H9 (cell line): ENCODE results near the gene MPZL1. TPM values are rescaled to one million over a fixed set of nuclear protein-coding genes. Genes with fewer than 3 reads are reported as not detected.

Source experiments
- DNase-seq: peaks from one replicate; pipeline ENCODE4 v3.0.0-alpha.2; 2017
- H2AFZ ChIP-seq: one replicate; pipeline ENCODE4 v1.6.1; 2013; ENCODE audit warnings: mild to moderate bottlenecking, low read length, control low read depth, moderate library complexity
- H2AK5ac ChIP-seq: 2 replicates; pipeline ENCODE4 v1.6.1; 2013; ENCODE audit warnings: low read length, control low read depth, mixed read lengths; ENCODE audit not compliant: insufficient read length
- H2BK120ac ChIP-seq: one replicate; pipeline ENCODE4 v1.6.1; 2013; ENCODE audit warnings: low read depth, mild to moderate bottlenecking, low read length, control low read depth, inconsistent platforms; ENCODE audit not compliant: poor library complexity, severe bottlenecking
- H2BK12ac ChIP-seq: 2 replicates; pipeline ENCODE4 v1.6.1; 2013; ENCODE audit warnings: low read length, control low read depth, mixed read lengths, low read depth; ENCODE audit not compliant: insufficient read length
- H2BK15ac ChIP-seq: 2 replicates; pipeline ENCODE4 v1.6.1; 2013; ENCODE audit warnings: low read depth, low read length, control low read depth
- H2BK20ac ChIP-seq: one replicate; pipeline ENCODE4 v1.6.1; 2013; ENCODE audit warnings: low read depth, mild to moderate bottlenecking, low read length, control low read depth, inconsistent platforms; ENCODE audit not compliant: poor library complexity, severe bottlenecking
- H2BK5ac ChIP-seq: 2 replicates; pipeline ENCODE4 v1.6.1; 2013; ENCODE audit warnings: low read length, control low read depth, mixed read lengths; ENCODE audit not compliant: insufficient read length
- H3K14ac ChIP-seq: 2 replicates; pipeline ENCODE4 v1.6.1; 2013; ENCODE audit warnings: low read length, control low read depth; ENCODE audit not compliant: insufficient read depth
- H3K18ac ChIP-seq: 2 replicates; pipeline ENCODE4 v1.6.1; 2013; ENCODE audit warnings: low read depth, mild to moderate bottlenecking, mixed read lengths, low read length, control low read depth; ENCODE audit not compliant: insufficient read length
- H3K23ac ChIP-seq: 2 replicates; pipeline ENCODE4 v1.6.1; 2013; ENCODE audit warnings: low read length, control low read depth, mixed read lengths, low read depth; ENCODE audit not compliant: insufficient read length
- H3K23me2 ChIP-seq: 2 replicates; pipeline ENCODE4 v1.6.1; 2013; ENCODE audit warnings: low read depth, mild to moderate bottlenecking, mixed read lengths, low read length, control low read depth; ENCODE audit not compliant: insufficient read length, poor library complexity, severe bottlenecking
- H3K27ac ChIP-seq: 2 replicates; pipeline ENCODE4 v1.5.1; 2013; ENCODE audit warnings: low read length, control low read depth, mixed read lengths, low read depth; ENCODE audit not compliant: insufficient read length
- H3K27me3 ChIP-seq: 2 replicates; pipeline ENCODE4 v1.6.1; 2013; ENCODE audit warnings: low read length, control low read depth, inconsistent platforms; ENCODE audit not compliant: insufficient read depth
- H3K4ac ChIP-seq: 2 replicates; pipeline ENCODE4 v1.6.1; 2013; ENCODE audit warnings: low read depth, mild to moderate bottlenecking, control low read depth, inconsistent platforms, low read length, moderate library complexity
- H3K4me1 ChIP-seq: 2 replicates; pipeline ENCODE4 v1.6.1; 2013; ENCODE audit warnings: low read length, control low read depth, inconsistent platforms; ENCODE audit not compliant: insufficient read depth
- H3K4me2 ChIP-seq: 2 replicates; pipeline ENCODE4 v1.6.1; 2013; ENCODE audit warnings: low read length, control low read depth, mixed read lengths; ENCODE audit not compliant: insufficient read length, insufficient read depth
- H3K56ac ChIP-seq: 2 replicates; pipeline ENCODE4 v1.6.1; 2013; ENCODE audit warnings: low read depth, mild to moderate bottlenecking, mixed read lengths, low read length, control low read depth; ENCODE audit not compliant: insufficient read length
- H3K79me1 ChIP-seq: 2 replicates; pipeline ENCODE4 v1.6.1; 2013; ENCODE audit warnings: low read depth, mild to moderate bottlenecking, moderate library complexity, low read length, control low read depth, inconsistent platforms; ENCODE audit not compliant: insufficient read depth, poor library complexity, severe bottlenecking
- H3K79me2 ChIP-seq: 2 replicates; pipeline ENCODE4 v1.6.1; 2013; ENCODE audit warnings: low read length, control low read depth, inconsistent platforms; ENCODE audit not compliant: insufficient read depth
- H3K9ac ChIP-seq: 2 replicates; pipeline ENCODE4 v1.6.1; 2013; ENCODE audit warnings: low read length, control low read depth, mixed read lengths; ENCODE audit not compliant: insufficient read length; ENCODE audit errors: extremely low read depth
- H3K9me3 ChIP-seq: one replicate; pipeline ENCODE4 v1.6.1; 2013; ENCODE audit warnings: low read depth, low read length, inconsistent platforms; ENCODE audit not compliant: control insufficient read depth
- H3T11ph ChIP-seq: one replicate; pipeline ENCODE4 v1.6.1; 2013; ENCODE audit warnings: mild to moderate bottlenecking, low read length, control low read depth, inconsistent platforms
- H4K20me1 ChIP-seq: one replicate; pipeline ENCODE4 v1.6.1; 2013; ENCODE audit not compliant: control insufficient read depth, insufficient read length, insufficient read depth
- H4K5ac ChIP-seq: 2 replicates; pipeline ENCODE4 v1.6.1; 2013; ENCODE audit warnings: low read depth, mild to moderate bottlenecking, mixed read lengths, low read length, control low read depth; ENCODE audit not compliant: insufficient read length
- H4K8ac ChIP-seq: replicated peaks from 2 replicates; pipeline ENCODE4 v1.6.1; 2013; ENCODE audit warnings: low read length, control low read depth, mixed read lengths, low read depth; ENCODE audit not compliant: insufficient read length
- H4K91ac ChIP-seq: 2 replicates; pipeline ENCODE4 v1.6.1; 2013; ENCODE audit warnings: low read depth, mild to moderate bottlenecking, moderate library complexity, mixed read lengths, low read length, control low read depth; ENCODE audit not compliant: insufficient read length
- H3K27ac Mint-ChIP-seq, 3 experiments: 2 replicates in 2 of 3; 3 replicates in 1 of 3; pipeline ENCODE4 v1.8.0; 2020 to 2021; ENCODE audit warnings: mixed read lengths in 3 of 3, mild to moderate bottlenecking in 1 of 3, moderate library complexity in 1 of 3
- H3K27me3 Mint-ChIP-seq: 2 replicates; pipeline ENCODE4 v1.8.0; 2021; ENCODE audit warnings: low read depth, mild to moderate bottlenecking, moderate library complexity, mixed read lengths
- H3K36me3 Mint-ChIP-seq, 3 experiments: 2 replicates in 2 of 3; 3 replicates in 1 of 3; pipeline ENCODE4 v1.8.0; 2020 to 2021; ENCODE audit warnings: low read depth in 3 of 3, mixed read lengths in 3 of 3; ENCODE audit not compliant: insufficient read depth in 1 of 3
- H3K4me1 Mint-ChIP-seq, 2 experiments: 2 replicates each; pipeline ENCODE4 v1.8.0; 2020; ENCODE audit warnings: mixed read lengths in 2 of 2
- H3K4me3 Mint-ChIP-seq, 2 experiments: 2 replicates in 1 of 2; 3 replicates in 1 of 2; pipeline ENCODE4 v1.8.0; 2020 to 2021; ENCODE audit warnings: mild to moderate bottlenecking in 2 of 2, mixed read lengths in 2 of 2, moderate library complexity in 1 of 2
- H3K9me3 Mint-ChIP-seq, 2 experiments: 2 replicates in 1 of 2; 3 replicates in 1 of 2; pipeline ENCODE4 v1.8.0; 2020; ENCODE audit warnings: mild to moderate bottlenecking in 2 of 2, mixed read lengths in 2 of 2, moderate library complexity in 1 of 2
- WGBS: extraction: QIAGEN DNeasy Blood & Tissue Kit; methylation state at CpG from one replicate; pipeline ENCODE4 v1.1.7; 2013; ENCODE audit warnings: missing lambda C conversion rate, low lambda C conversion rate, mixed read lengths; ENCODE audit not compliant: insufficient read length; ENCODE audit errors: extremely low coverage; 5-methylcytosine and 5-hydroxymethylcytosine counted together
- total RNA-seq: library from RNA; stranded (reverse); gene quantifications from 2 replicates; pipeline ENCODE4 v1.2.1, GENCODE V29; 2021
- TF ChIP-seq, protein P1 (sequence below): fragments of 200-600 bp; sonication (generic); conservative IDR thresholded peaks from 3 replicates; pipeline ENCODE4 v1.8.0; 2021; ENCODE audit warnings: antibody characterized with exemption, mild to moderate bottlenecking

MPZL1 gene
- total RNA-seq, 1 experiment from 2014 or later, result 60.7 TPM

DNA sequence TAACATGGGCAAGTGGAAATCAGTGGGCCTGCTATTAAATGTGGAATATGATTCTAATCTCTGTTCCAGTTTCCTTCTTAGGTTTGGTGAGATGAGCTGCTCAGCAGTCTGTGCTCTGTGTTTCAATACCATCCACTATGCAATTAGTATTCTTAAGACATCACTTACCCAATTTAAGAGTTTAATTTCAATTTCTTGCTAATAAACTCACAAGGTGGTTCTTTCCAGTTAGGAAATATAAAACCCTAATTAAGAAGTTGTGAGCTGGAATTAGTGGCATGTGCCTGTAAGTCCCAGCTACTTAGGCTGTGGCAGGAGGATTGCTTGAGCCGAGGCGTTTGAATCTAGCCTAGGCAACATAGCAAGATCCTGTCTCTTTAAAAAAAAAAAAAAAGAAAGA lies 51.7 kb downstream of the MPZL1 start:
- no CpG with 5 or more reads among the region's 2 CpGs for WGBS
- H3K4me1 ChIP-seq, result no peaks in the 10 kb centered on the region
- H3K56ac ChIP-seq, result no peak overlapping the region
- no peaks in the 10 kb centered on the region for H3K79me2 ChIP-seq
- no peaks in the 10 kb centered on the region; the same call in 1 of the 2 replicates for H3K27me3 ChIP-seq
- no peak overlapping the region for H2AFZ ChIP-seq
- Mint-ChIP-seq H3K27ac (no peak overlapping the region), H3K9me3 (peaks cover 1 to 7% of the 10 kb centered on the region in 2 experiments; a peak in 3 of 5 replicates), H3K27me3 (peaks cover 44% of the 10 kb centered on the region), H3K4me1 (peaks cover 8 to 17% of the 10 kb centered on the region in 2 experiments), H3K4me3 (no peak overlapping the region), H3K36me3 (peaks cover 50 to 69% (median 68%) of the 10 kb centered on the region in 3 experiments)
- H3K27ac ChIP-seq, result no peak overlapping the region
- H3K23ac ChIP-seq, result no peak overlapping the region
- no peak overlapping the region for H3K18ac ChIP-seq
- H3K4ac ChIP-seq, result no peak overlapping the region
- no peak overlapping the region for H3K4me2 ChIP-seq
- H2BK120ac ChIP-seq, result no peak overlapping the region
- no peaks in the 10 kb centered on the region for H3K9me3 ChIP-seq
- no peak overlapping the region for H2AK5ac ChIP-seq
- H4K91ac ChIP-seq, result no peak overlapping the region
- H4K20me1 ChIP-seq, result no peaks in the 10 kb centered on the region
- H3K23me2 ChIP-seq, result no peaks in the 10 kb centered on the region
- TF ChIP-seq, protein P1, sequence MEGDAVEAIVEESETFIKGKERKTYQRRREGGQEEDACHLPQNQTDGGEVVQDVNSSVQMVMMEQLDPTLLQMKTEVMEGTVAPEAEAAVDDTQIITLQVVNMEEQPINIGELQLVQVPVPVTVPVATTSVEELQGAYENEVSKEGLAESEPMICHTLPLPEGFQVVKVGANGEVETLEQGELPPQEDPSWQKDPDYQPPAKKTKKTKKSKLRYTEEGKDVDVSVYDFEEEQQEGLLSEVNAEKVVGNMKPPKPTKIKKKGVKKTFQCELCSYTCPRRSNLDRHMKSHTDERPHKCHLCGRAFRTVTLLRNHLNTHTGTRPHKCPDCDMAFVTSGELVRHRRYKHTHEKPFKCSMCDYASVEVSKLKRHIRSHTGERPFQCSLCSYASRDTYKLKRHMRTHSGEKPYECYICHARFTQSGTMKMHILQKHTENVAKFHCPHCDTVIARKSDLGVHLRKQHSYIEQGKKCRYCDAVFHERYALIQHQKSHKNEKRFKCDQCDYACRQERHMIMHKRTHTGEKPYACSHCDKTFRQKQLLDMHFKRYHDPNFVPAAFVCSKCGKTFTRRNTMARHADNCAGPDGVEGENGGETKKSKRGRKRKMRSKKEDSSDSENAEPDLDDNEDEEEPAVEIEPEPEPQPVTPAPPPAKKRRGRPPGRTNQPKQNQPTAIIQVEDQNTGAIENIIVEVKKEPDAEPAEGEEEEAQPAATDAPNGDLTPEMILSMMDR, result no peak
- no peak overlapping the region for H3K9ac ChIP-seq
- no peak overlapping the region for H2BK20ac ChIP-seq
- no peak overlapping the region for H3K14ac ChIP-seq
- H4K8ac ChIP-seq, result no peak overlapping the region
- no peak for DNase-seq
- H2BK5ac ChIP-seq, result no peak overlapping the region
- no peak overlapping the region for H2BK12ac ChIP-seq
- no peaks in the 10 kb centered on the region for H3K79me1 ChIP-seq
- no peak overlapping the region for H3T11ph ChIP-seq
- H2BK15ac ChIP-seq, result no peak overlapping the region
- no peak overlapping the region for H4K5ac ChIP-seq
